Thyroid gland (tissue), 4 donors: ENCODE results near the gene LIN54. TPM values are rescaled to one million over a fixed set of nuclear protein-coding genes. Genes with fewer than 3 reads are reported as not detected.
A peak's percentile ranks its signal among the peaks of the same experiment; 100 is the strongest.
"Not testable (repeated sequence)": the region's sequence is repeated elsewhere in the genome, so short reads cannot be mapped to it uniquely, and the experiment has no call there.

Experiments used
- DNase-seq, 2 donors: peaks; one replicate each; pipeline ENCODE4 v3.0.0-alpha.2; 2019
- H3K27ac ChIP-seq, 3 donors: fragments of 200-600 bp; sonication (generic); 1 replicate in 2 of 3; 2 replicates in 1 of 3; pipeline ENCODE4 v1.5.1; 2016 to 2019; ENCODE audit warnings: mild to moderate bottlenecking in 1 of 3, moderate library complexity in 1 of 3
- H3K27me3 ChIP-seq: fragments of 200-600 bp; sonication (generic); one replicate; pipeline ENCODE4 v1.5.1; 2019
- H3K36me3 ChIP-seq, 2 donors: fragments of 200-600 bp; sonication (generic); one replicate each; pipeline ENCODE4 v1.5.1; 2016 to 2019
- H3K4me1 ChIP-seq, 2 donors: fragments of 200-600 bp; sonication (generic); one replicate each; pipeline ENCODE4 v1.5.1; 2017 to 2019
- H3K4me3 ChIP-seq, 3 donors: fragments of 200-600 bp; sonication (generic); replicated peaks in 1 of 3; 1 replicate in 2 of 3; 2 replicates in 1 of 3; pipeline ENCODE4 v1.5.1; 2016; ENCODE audit warnings: mild to moderate bottlenecking in 1 of 3
- H3K9me3 ChIP-seq: fragments of 200-600 bp; sonication (generic); one replicate; pipeline ENCODE4 v1.5.1; 2017
- POLR2A ChIP-seq, 2 donors: fragments of 450-650 bp; IDR thresholded peaks; one replicate each; pipeline ENCODE4 v1.6.1; 2017; ENCODE audit warnings: antibody characterized with exemption in 2 of 2, mild to moderate bottlenecking in 2 of 2, moderate library complexity in 1 of 2
- WGBS, 2 donors: methylation state at CpG; one replicate each; pipeline ENCODE4 v1.1.5; 2017; 5-methylcytosine and 5-hydroxymethylcytosine counted together
- intact Hi-C: fragments of 100-400 bp; cut with DNase I; formaldehyde crosslinking; loops from one replicate; pipeline ENCODE4 v1.15.1; 2023
- total RNA-seq, 4 donors: library from RNA; depleted of rRNA; stranded (reverse); fragments of >200 nt; gene quantifications; one replicate each; pipeline ENCODE4 v1.2.3, GENCODE V29; 2016
- TF ChIP-seq, protein P1 (sequence below), 6 experiments: fragments of 200-600 bp in 3 of 6; fragments of 450-650 bp in 3 of 6; sonication (generic) in 3 of 6; IDR thresholded peaks; one replicate each; pipeline ENCODE4 v1.5.1; 2016 to 2019; ENCODE audit warnings: antibody characterized with exemption in 6 of 6, mild to moderate bottlenecking in 2 of 6, inconsistent platforms in 1 of 6, moderate library complexity in 1 of 6

Gene LIN54
- total RNA-seq, 4 donors from 2014 or later = 14.8 to 20.8 (median 18.1) TPM

DNA sequence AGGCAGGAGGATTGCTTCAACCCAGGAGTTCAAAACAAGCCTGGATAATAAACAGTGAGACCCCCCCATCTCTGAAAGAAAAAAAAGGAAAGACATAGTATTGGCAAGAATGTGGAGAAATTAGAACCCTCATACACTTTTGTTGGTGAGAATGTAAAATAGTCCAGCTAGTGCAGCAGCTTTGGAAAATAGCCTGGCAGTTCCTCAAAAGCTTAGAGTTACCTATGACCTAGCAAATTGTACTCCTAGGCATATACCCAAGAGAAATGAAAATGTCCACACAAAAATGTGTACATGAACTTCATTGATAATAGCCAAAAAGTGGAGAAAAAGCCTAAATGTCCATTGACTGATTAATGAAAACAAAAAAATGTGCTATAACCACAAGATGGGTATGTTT lies 88.8 kb downstream of the LIN54 start:
- H3K4me3 ChIP-seq = no peak overlapping the region
- H3K4me1 ChIP-seq = peaks cover 5% of the 10 kb centered on the region in 2 donors
- H3K27ac ChIP-seq = peak overlapping the region in 2 of 3 donors; percentile 47 to 48
- intact Hi-C loops = no loop called here
- DNase-seq = no peak
- no peaks in the 10 kb centered on the region for H3K9me3 ChIP-seq
- H3K36me3 ChIP-seq = peaks cover 0 to 4% of the 10 kb centered on the region in 2 donors
- TF ChIP-seq, protein P1, sequence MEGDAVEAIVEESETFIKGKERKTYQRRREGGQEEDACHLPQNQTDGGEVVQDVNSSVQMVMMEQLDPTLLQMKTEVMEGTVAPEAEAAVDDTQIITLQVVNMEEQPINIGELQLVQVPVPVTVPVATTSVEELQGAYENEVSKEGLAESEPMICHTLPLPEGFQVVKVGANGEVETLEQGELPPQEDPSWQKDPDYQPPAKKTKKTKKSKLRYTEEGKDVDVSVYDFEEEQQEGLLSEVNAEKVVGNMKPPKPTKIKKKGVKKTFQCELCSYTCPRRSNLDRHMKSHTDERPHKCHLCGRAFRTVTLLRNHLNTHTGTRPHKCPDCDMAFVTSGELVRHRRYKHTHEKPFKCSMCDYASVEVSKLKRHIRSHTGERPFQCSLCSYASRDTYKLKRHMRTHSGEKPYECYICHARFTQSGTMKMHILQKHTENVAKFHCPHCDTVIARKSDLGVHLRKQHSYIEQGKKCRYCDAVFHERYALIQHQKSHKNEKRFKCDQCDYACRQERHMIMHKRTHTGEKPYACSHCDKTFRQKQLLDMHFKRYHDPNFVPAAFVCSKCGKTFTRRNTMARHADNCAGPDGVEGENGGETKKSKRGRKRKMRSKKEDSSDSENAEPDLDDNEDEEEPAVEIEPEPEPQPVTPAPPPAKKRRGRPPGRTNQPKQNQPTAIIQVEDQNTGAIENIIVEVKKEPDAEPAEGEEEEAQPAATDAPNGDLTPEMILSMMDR (IDR thresholded peaks at IDR 0.05) = no peak
- no peak for TF ChIP-seq POLR2A (IDR thresholded peaks at IDR 0.05)
- no peaks in the 10 kb centered on the region for H3K27me3 ChIP-seq

DNA sequence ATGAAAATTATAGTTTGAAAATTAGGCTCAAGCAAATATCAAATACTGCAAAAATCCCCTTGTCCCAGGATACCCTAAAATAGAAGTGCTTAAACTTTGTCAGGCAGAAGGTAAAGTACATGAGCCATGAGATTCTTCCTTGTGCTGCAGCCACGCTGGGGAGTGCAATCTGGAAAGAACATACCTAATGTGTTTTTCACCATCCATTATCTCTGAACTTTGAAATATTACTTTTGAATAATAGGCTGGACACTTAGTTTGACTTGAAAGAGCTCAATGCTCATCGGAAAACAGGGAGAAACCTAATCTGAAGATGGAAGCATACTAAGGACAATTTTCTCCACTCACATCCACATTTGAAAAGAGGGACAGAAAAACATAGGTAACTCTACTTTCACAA lies 91.2 kb downstream of the LIN54 start:
- H3K36me3 ChIP-seq = peaks cover 0 to 7% of the 10 kb centered on the region in 2 donors
- WGBS, 2 donors = 87 to 93% methylated on average over 2 of the region's 2 CpGs
- no peak overlapping the region for H3K4me3 ChIP-seq
- DNase-seq = no peak
- no peak overlapping the region for H3K27ac ChIP-seq
- TF ChIP-seq, protein P1 (IDR thresholded peaks at IDR 0.05) = no peak
- TF ChIP-seq POLR2A (IDR thresholded peaks at IDR 0.05) = no peak
- H3K4me1 ChIP-seq = peaks cover 5% of the 10 kb centered on the region in 2 donors
- intact Hi-C loops = no loop called here
- H3K9me3 ChIP-seq = no peaks in the 10 kb centered on the region
- H3K27me3 ChIP-seq = no peaks in the 10 kb centered on the region

DNA sequence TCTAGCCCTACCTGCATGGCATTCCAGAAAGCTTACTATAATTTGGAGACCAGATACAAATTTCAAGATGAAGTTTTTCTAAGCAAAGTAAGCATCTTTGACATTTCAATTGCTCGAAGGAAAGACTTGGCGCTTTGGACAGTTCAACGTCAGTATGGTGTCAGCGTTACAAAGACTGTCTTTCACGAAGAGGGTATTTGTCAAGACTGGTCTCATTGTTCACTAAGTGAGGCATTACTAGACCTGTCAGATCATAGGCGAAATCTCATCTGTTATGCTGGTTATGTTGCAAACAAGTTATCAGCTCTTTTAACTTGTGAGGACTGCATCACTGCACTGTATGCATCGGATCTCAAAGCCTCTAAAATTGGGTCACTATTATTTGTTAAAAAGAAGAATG lies 92.5 kb downstream of the LIN54 start:
- no peak overlapping the region for H3K4me3 ChIP-seq
- no peaks in the 10 kb centered on the region for H3K27me3 ChIP-seq
- no peak for TF ChIP-seq POLR2A (IDR thresholded peaks at IDR 0.05)
- TF ChIP-seq, protein P1 (IDR thresholded peaks at IDR 0.05) = no peak
- no peaks in the 10 kb centered on the region for H3K9me3 ChIP-seq
- intact Hi-C loops = no loop called here
- H3K36me3 ChIP-seq = peaks cover 0 to 7% of the 10 kb centered on the region in 2 donors
- no peak for DNase-seq
- H3K4me1 ChIP-seq = peaks cover 4 to 5% of the 10 kb centered on the region in 2 donors
- no peak overlapping the region for H3K27ac ChIP-seq
- 89 to 91% methylated on average over 7 of the region's 7 CpGs for WGBS, 2 donors

DNA sequence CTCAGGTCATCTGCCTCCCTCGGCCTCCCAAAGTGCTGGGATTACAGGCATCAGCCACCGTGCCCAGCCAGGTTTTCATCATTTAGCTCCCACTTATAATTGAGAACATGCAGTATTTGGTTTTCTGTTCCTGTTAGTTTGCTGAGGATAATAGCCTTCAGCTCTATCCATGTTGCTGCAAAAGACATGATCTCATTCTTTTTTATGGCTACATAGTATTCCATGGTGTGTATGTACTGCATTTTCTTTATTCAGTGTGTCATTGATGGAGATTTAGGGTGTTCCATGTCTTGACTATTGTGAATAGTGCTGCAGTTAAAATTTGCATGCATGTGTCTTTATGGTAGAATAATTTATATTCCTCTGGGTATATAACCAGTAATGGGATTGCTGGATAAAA lies 96.7 kb downstream of the LIN54 start:
- DNase-seq, H3K4me1 ChIP-seq, intact Hi-C loops, H3K36me3 ChIP-seq, H3K4me3 ChIP-seq, H3K27me3 ChIP-seq, H3K27ac ChIP-seq, H3K9me3 ChIP-seq: not testable (repeated sequence)
- WGBS, 2 donors = 96 to 98% methylated on average over 2 of the region's 2 CpGs

DNA sequence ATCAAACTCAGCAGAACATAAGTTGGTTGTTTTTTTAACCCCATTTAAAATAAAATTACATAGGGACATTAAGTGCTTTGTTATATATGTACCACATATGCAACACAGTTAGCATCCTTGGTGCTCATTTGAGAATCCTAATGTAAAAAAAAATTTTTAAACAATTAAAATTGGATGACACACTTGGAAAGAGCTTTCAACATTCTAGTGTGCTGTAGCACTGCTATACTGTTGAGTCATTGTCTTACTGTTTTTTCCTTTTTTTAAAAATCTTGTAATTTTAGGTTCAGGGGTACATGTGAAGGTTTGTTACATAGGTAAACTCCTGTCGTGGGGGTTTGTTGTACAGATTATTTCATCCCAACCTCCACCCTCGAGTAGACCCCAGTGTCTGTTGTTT lies 97.3 kb downstream of the LIN54 start:
- DNase-seq = no peak
- 46 to 49% methylated on average over 2 of the region's 2 CpGs for WGBS, 2 donors
- H3K4me3 ChIP-seq = no peak overlapping the region
- H3K9me3 ChIP-seq = no peaks in the 10 kb centered on the region
- no peaks in the 10 kb centered on the region for H3K4me1 ChIP-seq
- no peak for TF ChIP-seq POLR2A (IDR thresholded peaks at IDR 0.05)
- TF ChIP-seq, protein P1 (IDR thresholded peaks at IDR 0.05) = no peak
- H3K27me3 ChIP-seq = no peaks in the 10 kb centered on the region
- intact Hi-C loops = no loop called here
- H3K27ac ChIP-seq = no peak overlapping the region
- H3K36me3 ChIP-seq = peaks cover 0 to 7% of the 10 kb centered on the region in 2 donors

DNA sequence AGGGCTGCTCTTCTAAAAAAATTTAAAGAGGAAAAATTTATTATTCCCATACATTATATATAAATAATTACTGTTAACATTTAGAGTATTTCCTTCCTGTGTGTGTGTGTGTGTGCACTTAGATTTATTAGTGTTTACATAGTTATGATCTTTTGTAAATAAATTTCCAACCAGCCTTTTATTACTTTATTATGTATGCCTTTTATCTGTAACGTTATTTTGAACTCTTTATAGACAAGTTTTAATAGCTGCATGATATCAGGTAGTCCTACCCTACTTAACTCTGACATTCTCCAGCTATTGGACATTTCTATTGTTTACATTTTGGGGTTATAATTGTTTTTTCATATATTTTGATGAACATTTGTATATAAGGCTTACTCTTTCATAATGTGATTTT lies 101.3 kb downstream of the LIN54 start:
- WGBS, 2 donors = 82 to 88% methylated on average over 1 of the region's 1 CpG
- no peak for DNase-seq
- no peak overlapping the region for H3K4me3 ChIP-seq
- no peaks in the 10 kb centered on the region for H3K9me3 ChIP-seq
- no peak for TF ChIP-seq POLR2A (IDR thresholded peaks at IDR 0.05)
- TF ChIP-seq, protein P1 (IDR thresholded peaks at IDR 0.05) = no peak
- intact Hi-C loops = no loop called here
- no peak overlapping the region for H3K27ac ChIP-seq
- H3K27me3 ChIP-seq = no peaks in the 10 kb centered on the region
- H3K4me1 ChIP-seq = no peaks in the 10 kb centered on the region
- no peaks in the 10 kb centered on the region for H3K36me3 ChIP-seq
